Fibroblast of villous mesenchyme (primary cell): ENCODE measurements around the gene CACNG7. TPM values are rescaled to one million over a fixed set of nuclear protein-coding genes. Genes with fewer than 3 reads are reported as not detected.

Experiments used
- DNase-seq: peaks from one replicate; pipeline ENCODE4 v3.0.0-alpha.2; 2010; ENCODE audit warnings: low read depth
- H3K4me3 ChIP-seq: 2 replicates; pipeline ENCODE4 v1.5.1; 2011; ENCODE audit warnings: low read depth, mild to moderate bottlenecking, low read length
- total RNA-seq: library from RNA; depleted of rRNA; stranded (reverse); fragments of >200 nt; gene quantifications from 2 replicates; pipeline ENCODE4 v1.2.3, GENCODE V29; 2012
- TF ChIP-seq, protein P1 (sequence below): IDR thresholded peaks from 2 replicates; pipeline ENCODE4 v1.5.1; 2012; ENCODE audit warnings: low read depth, mild to moderate bottlenecking, low read length; ENCODE audit not compliant: insufficient read depth

CACNG7 gene
- total RNA-seq, 1 donor, result 0.43 TPM

DNA sequence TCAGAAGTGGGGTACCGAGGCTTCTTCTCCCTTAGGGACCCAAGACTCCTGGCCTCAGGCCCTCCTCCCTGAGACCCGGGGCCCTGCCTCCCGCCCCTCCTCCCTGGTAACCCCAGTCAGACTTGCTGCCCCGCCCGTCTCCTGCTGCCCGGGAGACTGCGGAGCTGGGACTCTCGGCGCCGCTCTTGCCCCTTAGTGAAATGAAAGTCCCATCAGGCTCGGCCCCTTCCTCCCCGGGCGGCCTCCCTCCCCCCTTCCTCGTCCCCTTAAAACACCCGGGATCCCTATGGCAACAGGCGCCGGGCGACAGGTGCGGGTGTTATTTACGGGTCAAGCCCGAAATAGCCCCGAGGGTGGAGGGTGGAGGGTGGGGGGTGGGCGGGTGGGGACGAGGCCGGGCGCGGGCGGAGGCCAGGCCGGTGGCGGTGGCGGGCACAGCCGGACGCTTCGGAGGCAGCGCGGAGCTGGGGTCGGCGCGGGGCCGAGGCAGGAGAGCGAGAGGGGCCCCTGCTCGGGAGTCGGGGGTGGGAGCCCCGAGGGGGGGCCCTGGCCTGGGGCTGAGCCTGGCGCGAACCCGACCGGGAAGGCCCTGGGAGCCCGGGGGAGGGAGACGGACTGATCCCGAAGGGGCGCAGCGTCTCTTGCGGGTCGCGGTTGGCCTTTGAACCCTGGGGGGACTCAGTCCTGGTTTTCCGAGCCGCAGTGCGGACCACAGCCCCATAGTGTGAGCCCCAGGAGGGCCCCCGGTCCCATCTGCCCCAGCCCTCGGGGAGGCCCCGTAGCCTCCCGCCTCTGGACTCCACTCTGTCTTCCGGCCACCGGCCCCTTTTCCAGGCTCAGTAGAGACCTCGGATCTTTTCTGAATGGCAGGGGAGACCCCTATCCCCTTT lies 82.4 kb downstream of the CACNG7 start, which contains the start of gene CACNG6:
CACNG6 (plus strand) TSS at position 414 of the 890 bp plus-strand sequence. CDS start 1,241 bp downstream, outside the sequence.
- peak; percentile 74 for DNase-seq
- H3K4me3 ChIP-seq, result peak within 1 kb of the TSS; percentile 54
- TF ChIP-seq, protein P1, sequence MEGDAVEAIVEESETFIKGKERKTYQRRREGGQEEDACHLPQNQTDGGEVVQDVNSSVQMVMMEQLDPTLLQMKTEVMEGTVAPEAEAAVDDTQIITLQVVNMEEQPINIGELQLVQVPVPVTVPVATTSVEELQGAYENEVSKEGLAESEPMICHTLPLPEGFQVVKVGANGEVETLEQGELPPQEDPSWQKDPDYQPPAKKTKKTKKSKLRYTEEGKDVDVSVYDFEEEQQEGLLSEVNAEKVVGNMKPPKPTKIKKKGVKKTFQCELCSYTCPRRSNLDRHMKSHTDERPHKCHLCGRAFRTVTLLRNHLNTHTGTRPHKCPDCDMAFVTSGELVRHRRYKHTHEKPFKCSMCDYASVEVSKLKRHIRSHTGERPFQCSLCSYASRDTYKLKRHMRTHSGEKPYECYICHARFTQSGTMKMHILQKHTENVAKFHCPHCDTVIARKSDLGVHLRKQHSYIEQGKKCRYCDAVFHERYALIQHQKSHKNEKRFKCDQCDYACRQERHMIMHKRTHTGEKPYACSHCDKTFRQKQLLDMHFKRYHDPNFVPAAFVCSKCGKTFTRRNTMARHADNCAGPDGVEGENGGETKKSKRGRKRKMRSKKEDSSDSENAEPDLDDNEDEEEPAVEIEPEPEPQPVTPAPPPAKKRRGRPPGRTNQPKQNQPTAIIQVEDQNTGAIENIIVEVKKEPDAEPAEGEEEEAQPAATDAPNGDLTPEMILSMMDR, result no peak

GRCh38 chr19:53992211-53992610 lies 83.1 kb downstream of the CACNG7 start:
- DNase-seq, result no peak
- peak overlapping the region; percentile 54 for H3K4me3 ChIP-seq
- TF ChIP-seq, protein P1, result no peak

- DNase-seq, result no peak
- no peak overlapping the region for H3K4me3 ChIP-seq
- TF ChIP-seq, protein P1, result no peak
Observed at GRCh38 chr19:53992815-53993214, 83.7 kb downstream of the CACNG7 start.

GRCh38 chr19:53993448-53993847 lies 84.4 kb downstream of the CACNG7 start:
- DNase-seq, result no peak
- TF ChIP-seq, protein P1, result no peak
- H3K4me3 ChIP-seq, result no peak overlapping the region

Other genes with a start within 250 kb of the CACNG7 start
- not detected in 2 replicates for gene NLRP12, start 85.0 kb upstream of the CACNG7 start, total RNA-seq
- gene MYADM, start 41.4 kb upstream of the CACNG7 start, total RNA-seq, result 31.1 and 34.8 TPM in 2 replicates
- under 0.01 and 0.43 TPM in 2 replicates for gene PRKCG, start 27.1 kb upstream of the CACNG7 start, total RNA-seq
- under 0.01 TPM in 1 of 2 replicates, not detected in the other for gene CACNG8, start 53.7 kb downstream of the CACNG7 start, total RNA-seq
- under 0.01 and 1.3 TPM in 2 replicates for gene CACNG6, start 82.4 kb downstream of the CACNG7 start, total RNA-seq
- gene VSTM1, start 154.6 kb downstream of the CACNG7 start, total RNA-seq, result 0.43 TPM in 1 of 2 replicates, not detected in the other
- gene TARM1, start 172.1 kb downstream of the CACNG7 start, total RNA-seq, result not detected in 2 replicates
- gene OSCAR, start 191.5 kb downstream of the CACNG7 start, total RNA-seq, result under 0.01 and 0.64 TPM in 2 replicates
- 10.4 and 11.3 TPM in 2 replicates for gene NDUFA3, start 193.6 kb downstream of the CACNG7 start, total RNA-seq
- 17.7 and 20.9 TPM in 2 replicates for gene TFPT, start 206.4 kb downstream of the CACNG7 start, total RNA-seq
- 39.6 and 41.5 TPM in 2 replicates for gene PRPF31, start 206.5 kb downstream of the CACNG7 start, total RNA-seq
- 7.3 and 7.7 TPM in 2 replicates for gene CNOT3, start 228.5 kb downstream of the CACNG7 start, total RNA-seq